HG02642 (cell line): ENCODE data around the gene DUSP2.

ENCODE experiments used
- ATAC-seq: cut with Tn5 transposase; IDR thresholded peaks from one replicate; pipeline ENCODE4 v1.9.1; 2021; ENCODE audit warnings: mild to moderate bottlenecking; ENCODE audit not compliant: unreplicated experiment, poor library complexity

DUSP2 gene, protein sequence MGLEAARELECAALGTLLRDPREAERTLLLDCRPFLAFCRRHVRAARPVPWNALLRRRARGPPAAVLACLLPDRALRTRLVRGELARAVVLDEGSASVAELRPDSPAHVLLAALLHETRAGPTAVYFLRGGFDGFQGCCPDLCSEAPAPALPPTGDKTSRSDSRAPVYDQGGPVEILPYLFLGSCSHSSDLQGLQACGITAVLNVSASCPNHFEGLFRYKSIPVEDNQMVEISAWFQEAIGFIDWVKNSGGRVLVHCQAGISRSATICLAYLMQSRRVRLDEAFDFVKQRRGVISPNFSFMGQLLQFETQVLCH

DNA sequence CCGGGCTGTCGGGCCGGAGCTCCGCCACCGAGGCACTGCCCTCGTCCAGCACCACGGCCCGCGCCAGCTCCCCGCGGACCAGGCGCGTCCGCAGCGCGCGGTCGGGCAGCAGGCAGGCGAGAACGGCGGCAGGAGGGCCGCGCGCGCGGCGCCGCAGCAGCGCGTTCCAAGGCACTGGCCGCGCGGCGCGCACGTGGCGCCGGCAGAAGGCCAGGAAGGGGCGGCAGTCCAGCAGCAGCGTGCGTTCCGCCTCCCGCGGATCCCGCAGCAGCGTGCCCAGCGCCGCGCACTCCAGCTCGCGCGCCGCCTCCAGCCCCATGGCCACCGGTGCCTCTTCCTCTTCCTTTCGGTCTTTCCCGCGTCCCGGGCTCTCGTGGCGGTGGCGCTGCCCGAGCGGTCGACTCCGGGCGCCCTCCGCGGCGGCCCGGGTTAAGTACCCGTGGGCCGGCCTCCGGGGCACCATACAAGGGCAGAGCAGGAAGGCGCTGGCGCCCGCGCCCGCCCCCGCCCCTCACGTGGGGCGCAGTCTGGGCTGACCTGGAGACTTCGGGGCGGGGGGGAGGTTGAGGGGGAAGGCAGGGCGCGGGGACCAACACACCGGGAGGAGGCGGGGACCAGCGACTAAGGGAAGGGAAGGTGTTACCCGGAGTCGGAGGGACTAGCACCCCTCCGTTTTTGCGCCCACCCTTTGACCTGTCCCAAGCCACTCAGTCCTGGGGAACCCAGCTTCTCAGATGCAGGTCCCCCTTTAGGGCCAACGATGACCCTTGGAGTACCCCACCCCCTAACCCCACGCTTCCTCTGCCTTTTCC, at the start of gene DUSP2:
Gene DUSP2 (minus strand): TSS at position 405 of the 812 bp plus-strand sequence. CDS start 86 bp downstream, at position 319.
- ATAC-seq: peak; percentile 55

DNA sequence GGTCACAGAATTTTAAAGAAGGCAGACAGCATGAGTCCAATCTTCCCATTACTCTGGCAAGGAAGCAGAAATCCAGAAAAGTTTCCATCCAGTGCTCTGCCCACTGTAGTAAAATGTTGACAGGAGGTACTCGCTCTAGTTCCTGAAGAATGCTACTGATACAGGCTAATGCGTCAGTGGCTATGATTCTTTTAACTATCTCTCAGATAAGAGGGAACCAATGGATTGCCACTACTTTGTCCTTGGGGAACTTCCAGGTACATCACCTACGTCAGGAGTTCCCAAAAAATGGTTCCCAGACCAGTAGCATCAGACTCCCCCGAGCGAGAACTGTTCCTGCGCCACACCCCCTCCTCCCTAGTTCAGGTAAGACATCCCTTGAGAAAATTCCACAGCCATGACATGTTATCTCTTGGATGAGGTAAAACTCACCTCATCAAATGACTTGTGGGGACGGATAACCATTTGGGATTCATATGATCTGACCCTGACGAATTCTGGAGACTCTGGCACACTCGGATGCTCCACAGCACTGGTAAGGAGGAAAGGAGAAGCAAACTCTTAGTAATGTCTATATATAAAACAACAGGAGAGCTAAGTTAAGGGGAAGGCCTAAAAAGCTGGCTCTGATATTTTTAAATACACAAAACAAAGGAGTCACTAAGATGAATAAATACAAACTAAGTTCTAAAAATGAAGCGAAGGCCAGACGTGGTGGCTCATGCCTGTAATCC, 46.9 kb upstream of the DUSP2 start:
- ATAC-seq: no peak

DNA sequence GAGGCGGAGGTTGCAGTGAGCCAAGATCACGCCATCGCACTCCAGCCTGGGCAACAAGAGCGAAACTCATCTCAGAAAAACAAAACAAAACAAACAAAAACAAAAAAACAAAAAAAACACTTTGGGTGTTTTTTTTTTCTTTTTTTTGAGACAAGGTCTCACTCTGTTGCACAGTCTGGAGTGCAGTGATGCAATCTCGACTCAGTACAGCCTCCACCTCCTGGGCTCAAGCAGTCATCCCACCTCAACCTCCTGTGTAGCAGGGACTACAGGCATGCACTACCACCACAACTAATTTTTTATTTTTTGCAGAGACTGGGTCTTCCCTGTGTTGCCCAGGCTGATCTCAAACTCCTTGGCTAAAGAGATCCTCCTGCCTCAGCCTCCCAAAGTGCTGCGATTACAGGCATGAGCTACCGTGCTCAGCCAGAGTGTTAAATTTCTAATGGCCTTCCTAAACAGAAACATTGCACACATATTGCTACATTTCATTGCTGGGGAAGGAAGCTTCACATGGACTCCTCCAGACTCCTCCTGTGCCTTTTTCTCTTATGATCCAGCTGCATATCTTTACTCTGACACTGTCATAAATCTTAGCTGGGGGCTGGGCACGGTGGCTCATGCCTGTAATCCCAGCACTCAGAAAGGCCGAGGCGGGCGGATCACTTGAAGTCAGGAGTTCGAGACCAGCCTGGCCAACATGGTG, 43.7 kb upstream of the DUSP2 start:
- ATAC-seq: no peak

DNA sequence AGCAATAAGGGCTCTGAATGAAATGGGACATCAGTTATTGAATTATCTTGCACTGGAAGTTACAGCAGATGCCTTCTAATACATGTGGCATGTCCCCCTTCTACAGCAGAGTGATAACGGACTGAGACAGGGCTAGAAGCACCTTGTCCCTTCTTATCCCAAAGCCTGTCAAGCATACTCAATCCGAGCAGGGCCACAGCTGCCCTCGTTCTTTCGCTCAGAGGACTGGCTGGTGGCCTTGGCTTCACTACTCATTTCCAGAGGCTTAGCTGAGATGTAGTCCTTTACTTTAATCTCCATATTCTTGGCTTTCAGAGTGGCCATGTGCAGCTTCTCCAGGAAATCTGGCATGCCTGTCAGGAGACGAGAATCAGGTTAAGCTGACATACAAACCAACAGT, 41.3 kb upstream of the DUSP2 start:
- ATAC-seq: no peak

DNA sequence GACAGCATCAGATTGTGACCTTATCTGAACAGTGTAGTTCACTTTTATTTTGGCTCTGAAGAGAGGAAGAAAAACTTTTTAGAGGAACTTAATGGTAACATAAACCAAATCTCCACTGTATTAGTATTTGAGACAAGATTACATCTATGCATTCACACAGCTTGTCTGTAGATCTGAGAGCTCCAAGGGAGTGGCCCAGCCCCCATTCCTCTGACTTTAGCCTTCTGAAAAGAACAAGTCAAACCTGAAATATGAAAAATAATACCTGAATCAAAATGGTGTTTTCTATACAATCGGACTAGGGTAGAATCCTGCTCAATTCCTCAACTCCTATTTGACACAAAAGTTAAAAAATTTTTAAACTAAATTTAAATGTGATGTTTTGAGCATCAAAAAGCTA, 40.3 kb upstream of the DUSP2 start:
- ATAC-seq: no peak

DNA sequence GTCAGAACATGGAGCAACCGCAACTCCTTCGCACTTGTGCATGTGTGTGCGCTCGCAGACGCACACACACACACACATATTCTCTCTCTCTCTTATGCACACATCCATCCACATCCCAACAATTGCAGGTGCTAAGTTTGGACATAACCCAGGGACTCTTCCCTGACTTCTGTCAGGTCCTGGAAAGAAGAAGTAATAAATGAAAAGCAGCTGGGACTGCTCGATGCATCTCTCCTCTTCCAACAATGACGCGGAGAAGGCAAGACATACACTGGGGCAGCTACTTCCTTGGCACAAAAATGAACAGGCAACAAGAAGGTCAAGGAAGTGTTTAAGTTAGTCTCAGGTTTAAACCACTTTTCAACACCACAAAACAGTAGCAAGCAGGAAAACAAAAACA, 39.7 kb upstream of the DUSP2 start:
- ATAC-seq: no peak

DNA sequence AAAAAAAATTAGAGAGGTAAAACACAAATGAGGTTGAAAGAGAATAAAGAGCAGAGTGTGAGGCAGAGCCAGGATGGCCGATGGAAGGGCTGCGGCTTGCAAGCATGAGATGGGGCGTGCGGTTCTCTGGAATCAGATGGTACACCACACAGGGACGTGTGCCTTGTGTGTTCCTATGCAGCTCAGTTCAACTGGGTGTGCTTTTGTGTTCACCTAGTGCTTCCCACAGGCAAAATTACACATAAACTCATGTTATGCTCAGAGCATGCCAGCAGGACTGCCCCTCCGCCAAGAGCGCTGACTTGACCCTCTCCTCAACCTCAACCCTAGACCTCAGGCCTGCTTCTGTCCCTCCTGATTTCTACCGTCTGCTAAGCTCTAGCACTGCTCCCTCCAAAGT, 38.9 kb upstream of the DUSP2 start:
- ATAC-seq: no peak

DNA sequence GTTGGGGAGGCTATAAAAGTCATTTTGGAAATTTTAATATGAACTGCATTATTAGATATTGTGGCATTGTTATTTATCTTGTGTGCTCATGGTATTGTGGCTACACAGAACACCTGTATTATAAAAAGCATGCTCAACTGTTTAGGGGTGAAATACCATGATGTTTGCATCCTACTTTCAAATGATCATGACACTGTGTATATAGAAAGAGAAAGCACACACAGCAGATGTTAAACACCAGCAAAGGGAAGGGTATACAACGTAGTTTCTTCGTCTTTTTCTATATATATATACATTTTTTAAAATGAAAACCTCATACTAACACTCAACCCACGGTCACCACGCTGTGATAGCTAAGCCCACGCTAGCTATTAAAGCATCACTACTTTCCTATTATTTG, 36.3 kb upstream of the DUSP2 start:
- no peak for ATAC-seq

DNA sequence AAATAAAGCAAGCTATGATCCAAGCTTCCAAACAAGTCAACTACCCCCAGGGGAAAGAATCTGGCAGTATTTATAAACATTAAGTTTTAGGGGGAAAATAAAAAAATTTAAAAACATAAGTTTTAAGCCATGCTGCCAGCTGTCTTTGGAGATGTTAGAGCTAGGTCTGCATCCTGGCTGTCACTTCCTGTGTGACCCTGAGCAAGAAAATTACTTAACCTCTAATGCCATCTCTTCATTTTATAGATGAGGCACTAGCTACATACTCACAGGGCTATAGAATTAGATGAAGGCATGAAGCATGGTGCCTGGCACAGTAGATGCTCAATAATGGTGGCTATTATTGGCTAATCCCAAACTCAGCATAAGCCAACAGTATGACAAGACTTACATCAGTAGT, 35.3 kb upstream of the DUSP2 start:
- no peak for ATAC-seq

DNA sequence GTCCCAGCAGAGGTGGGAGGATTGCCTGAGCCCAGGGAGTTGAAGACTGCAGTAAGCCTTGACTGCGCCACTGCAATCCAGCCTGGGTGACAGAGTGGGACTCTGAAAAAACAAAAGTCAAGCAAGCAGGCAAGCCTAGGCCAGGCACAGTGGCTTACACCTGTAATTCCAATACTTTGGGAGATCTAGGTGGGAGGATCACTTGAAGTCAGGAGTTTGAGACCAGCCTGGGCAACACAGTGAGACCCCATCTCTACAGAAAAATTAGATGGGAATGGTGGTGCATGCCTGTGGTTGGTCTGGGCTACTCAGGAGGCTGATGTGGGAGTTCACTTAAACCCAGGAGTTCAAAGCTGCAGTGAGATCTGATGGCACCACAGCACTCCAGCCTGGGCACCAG, 34.8 kb upstream of the DUSP2 start:
- ATAC-seq: no peak

DNA sequence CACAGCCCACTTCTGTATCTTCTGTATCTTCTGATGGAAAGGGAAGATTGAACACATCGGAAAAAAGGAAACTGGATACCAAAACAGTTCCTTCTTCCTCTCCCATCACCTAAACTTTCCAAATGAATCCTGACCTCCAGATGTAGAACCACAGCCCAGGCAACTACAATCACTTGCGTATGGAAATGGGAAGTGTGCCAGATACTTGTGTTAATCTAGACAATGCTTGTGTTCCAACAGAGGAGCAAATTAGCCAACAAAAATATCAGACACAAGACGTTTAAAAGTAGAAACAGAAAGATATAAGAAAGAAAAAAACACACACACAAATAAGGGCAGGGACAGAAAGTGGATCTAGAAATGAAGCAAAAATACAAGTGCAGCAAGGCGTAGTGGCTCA, 31.4 kb upstream of the DUSP2 start:
- no peak for ATAC-seq

DNA sequence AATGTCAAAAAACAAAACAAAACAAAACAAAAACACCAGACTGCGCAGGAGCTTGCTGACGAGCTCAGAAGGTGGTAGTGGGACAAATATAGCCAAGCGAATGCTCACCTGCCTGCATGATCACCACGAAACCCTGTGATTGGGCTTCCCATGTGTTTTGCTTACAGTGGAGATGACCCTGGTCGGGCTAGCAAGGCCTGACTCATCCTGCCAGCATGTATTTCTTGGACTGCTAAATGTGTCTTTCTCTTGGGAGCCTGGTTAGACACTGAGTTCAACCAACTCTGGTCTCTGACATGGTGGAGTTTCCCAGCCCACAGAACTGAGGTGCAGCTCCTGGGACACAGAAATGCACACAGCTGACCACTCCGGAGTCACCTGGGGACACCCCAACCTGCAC, 30.7 kb upstream of the DUSP2 start:
- no peak for ATAC-seq

DNA sequence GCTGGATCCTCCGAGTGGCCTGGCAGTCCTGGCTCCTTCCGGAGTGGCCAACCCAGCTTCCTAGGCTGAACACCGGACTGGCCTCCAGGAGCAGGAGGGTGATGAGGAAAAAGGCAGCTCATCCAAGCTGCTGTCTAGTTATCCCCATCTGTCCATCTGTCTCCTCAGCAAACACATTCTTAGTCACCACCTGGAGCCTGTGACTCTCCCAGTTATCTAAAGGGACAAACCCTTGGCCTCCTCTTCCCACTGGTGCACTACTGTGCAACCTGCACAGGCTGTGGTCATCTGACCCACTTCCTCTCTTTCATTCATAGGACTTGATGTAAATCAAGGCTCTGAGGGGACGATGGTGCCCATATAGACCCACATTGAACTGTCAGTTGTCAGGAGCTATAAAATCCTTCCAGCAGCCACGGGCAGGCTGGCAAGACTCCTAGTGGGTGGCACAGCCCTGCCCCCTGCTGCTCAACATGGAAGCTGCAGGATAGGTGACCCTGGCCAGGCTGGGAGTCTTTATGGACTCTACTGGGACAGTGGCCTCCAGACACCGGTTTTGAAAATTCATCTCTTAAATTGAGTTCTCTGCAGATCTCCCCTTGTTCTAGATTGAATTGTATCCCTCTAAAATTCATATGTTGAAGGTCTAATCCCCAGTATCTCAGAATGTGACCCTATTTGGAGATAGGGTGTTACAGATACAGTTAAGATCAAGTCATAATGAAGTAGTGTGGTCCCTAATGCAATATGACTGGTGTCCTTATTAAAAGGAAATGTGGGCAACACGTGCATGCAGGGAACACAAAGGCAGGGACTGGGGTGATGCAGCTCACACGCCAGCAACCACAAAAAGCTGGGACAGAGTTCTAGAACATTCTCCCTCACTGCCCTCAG, 29.3 kb upstream of the DUSP2 start:
- ATAC-seq: peak; percentile 72

DNA sequence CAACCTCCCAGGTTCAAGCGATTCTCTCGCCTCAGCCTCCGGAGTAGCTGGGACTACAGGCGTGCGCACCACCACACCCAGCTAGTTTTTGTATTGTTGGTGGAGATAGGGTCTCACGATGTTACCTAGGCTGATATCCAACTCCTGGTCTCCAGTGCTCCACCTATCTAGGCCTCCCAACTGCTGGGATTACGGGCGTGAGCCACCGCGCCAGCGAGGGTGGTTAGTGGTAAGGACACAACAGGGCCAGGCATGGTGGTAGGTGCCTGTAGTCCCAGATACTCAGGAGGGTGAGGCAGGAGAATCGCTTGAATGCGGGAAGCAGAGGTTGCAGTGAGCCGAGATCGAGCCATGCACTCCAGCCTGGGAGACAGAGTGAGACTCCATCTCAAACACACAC, 26.6 kb upstream of the DUSP2 start:
- ATAC-seq: no peak

DNA sequence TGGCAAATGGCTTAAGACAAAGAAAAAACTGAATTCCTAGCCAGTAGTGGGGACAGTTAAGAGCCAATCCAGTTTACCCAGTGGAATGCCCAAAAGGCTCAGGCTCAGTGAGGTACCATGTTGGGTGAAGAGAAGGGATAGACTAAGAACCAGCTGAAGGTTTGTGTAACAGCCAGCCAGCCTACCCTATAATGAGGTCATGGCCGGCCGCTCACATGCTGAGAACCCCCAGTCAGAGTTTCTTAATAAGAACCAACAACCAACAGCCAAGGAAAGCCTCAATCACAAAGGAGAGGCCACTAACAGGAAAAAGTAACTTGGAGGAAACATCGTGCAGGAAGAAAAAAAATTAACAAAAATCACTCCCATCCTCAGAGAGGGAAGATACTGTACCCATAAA, 25.4 kb upstream of the DUSP2 start:
- no peak for ATAC-seq

DNA sequence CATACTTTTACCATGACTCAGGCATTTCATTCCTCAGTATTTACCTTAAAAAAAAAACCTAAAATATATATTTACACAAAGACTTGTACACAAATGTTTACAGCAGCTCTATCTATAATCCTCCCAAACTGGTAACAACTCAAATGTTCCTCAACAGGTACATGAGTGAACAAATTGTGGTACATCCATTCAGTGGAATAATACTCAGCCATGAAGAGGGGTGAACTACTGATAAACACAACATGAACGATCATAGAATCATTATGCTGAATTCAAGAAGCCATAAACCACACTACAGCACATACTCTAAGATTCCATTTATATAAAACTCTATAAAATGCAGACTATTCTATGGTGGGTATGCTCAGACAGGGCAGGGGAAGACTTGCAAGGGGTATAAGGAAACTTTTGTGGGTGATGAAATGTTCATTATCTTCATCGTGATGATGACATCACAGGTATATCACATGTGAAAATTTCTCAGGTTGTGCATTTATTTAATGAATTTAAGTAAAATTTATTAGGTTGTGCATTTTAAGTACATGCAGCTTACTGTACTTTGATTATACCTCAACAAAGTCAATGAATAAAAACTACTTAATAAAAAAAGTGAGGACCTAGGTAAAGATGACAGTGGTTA, 24.7 kb upstream of the DUSP2 start:
- ATAC-seq: no peak

DNA sequence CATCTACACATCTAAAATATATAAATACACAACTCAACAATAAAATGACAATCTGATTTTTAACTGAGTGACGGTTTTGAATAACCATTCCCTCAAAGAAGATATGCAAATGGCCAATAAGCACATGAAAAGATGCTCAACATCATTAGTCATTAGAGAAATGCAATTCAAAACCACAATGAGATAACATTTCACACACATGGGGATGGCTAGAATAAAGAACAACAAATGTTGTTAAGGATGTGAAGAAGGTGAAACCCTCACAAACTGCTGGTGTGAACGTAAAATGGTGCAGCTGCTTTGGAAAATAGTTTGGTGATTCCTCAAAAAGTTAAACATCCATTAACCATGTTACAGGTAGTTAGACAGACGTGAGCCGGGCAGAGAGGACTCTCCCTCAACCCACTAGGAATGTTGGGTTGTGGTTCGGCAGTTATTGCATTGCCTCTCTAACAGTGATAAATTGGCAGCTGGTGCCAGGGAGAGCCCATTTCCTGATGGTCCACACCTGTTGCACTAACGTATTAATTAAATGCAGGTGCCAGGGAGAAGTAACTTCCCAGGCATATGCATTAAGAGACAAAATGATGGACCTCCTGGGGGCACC, 22.3 kb upstream of the DUSP2 start:
- ATAC-seq: no peak

DNA sequence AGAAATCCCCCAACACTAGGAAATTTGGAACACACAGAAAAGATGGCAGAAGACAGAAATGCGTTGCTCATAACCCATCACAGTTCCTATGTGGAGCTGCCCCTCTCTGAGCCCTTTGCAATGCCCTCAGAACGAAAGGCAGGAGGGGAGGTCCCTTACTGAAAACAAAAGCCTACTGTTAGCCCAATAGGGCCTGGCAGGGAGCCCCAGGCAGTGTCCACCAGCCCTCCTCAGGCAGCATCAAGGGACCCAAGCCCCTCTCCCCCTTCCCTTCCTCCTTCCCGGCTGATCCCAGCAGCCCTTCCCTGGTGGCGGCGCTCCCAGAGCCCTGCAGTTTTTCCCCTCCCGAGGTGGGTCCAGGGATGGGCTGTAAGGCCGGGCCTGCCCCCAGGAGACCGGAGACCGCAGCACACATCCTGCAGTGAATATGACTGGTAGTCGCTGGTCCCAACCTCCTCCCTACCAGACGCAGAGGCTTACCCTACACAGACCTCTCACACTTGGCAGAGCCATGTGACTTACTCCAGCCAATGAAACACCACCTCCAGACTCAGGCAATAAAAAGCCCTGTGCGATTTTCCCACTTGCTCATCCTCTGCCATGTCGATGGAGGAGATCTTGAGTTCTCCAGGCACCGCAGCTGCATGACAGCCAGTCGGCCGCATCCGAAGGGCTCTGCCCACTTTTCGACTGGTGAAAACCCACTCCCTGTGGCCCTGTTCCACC, 19.4 kb upstream of the DUSP2 start:
- ATAC-seq: peak; percentile 73
